HepG2 (cell line): Measurements from ENCODE around the gene KLF15. TPM values are rescaled to one million over a fixed set of nuclear protein-coding genes. Genes with fewer than 3 reads are reported as not detected.

ENCODE experiments used
- ATAC-seq: fragments of 200-7000 bp; cut with Tn5 transposase; 3 replicates; pipeline ENCODE4 v1.9.1; 2020; ENCODE audit warnings: mild to moderate bottlenecking, moderate library complexity
- BruUV-seq: library from RNA; stranded (reverse); fragments of 400-500 nt; replicated peaks from 2 replicates; lab custom pipeline; 2021; lab: Mats Ljungman, UMichigan
- CTCF ChIA-PET: fragments of 300-600 bp; formaldehyde crosslinking; extraction: SDS; loops from one replicate; lab custom pipeline; 2021; ENCODE audit warnings: low total read pairs, inconsistent platforms, low intra/inter-chr PET ratio; lab: Yijun Ruan, JAX
- POLR2A ChIA-PET: fragments of 350-600 bp; sonication (Branson Sonifier 250); formaldehyde crosslinking; loops from one replicate; lab custom pipeline; 2020; ENCODE audit warnings: antibody characterized with exemption, inconsistent platforms; lab: Yijun Ruan, JAX
- DNase-seq: peaks from one replicate; pipeline ENCODE4 v3.0.0-alpha.2; 2015; ENCODE audit warnings: low spot score
- FAIRE-seq: peaks from 3 replicates; lab custom pipeline; 2011; peaks lifted over from hg19 to GRCh38; lab: Jason Lieb, UNC
- H2AFZ ChIP-seq: one replicate; pipeline ENCODE4 v1.6.1; 2011; ENCODE audit warnings: low read length, inconsistent platforms
- H3K27ac ChIP-seq: fragments of 300-600 bp; 3 replicates; pipeline ENCODE4 v1.8.0; 2011; ENCODE audit warnings: mixed run types, mild to moderate bottlenecking, mixed read lengths, low read length, inconsistent platforms; ENCODE audit not compliant: insufficient read depth; ENCODE audit errors: extremely low read length
- H3K27me3 ChIP-seq, 2 experiments: fragments of 200-600 bp in 1 of 2; 2 replicates in 1 of 2; 3 replicates in 1 of 2; pipeline versions ENCODE4 v1.6.0 to v1.8.0; 2011; ENCODE audit warnings: low read length in 2 of 2, mild to moderate bottlenecking in 2 of 2, moderate library complexity in 2 of 2, inconsistent platforms in 1 of 2; ENCODE audit not compliant: insufficient read depth in 2 of 2, control insufficient read depth in 1 of 2
- H3K36me3 ChIP-seq, 2 experiments: fragments of 200-600 bp in 1 of 2; replicated peaks in 1 of 2; 2 replicates in 1 of 2; 3 replicates in 1 of 2; pipeline versions ENCODE4 v1.5.1 to v1.8.0; 2011; ENCODE audit warnings: low read length in 2 of 2, inconsistent platforms in 1 of 2; ENCODE audit not compliant: insufficient read depth in 2 of 2, control insufficient read depth in 1 of 2
- H3K4me1 ChIP-seq: 2 replicates; pipeline ENCODE4 v1.5.1; 2012; ENCODE audit warnings: low read length, inconsistent platforms; ENCODE audit not compliant: insufficient read depth
- H3K4me2 ChIP-seq: 2 replicates; pipeline ENCODE4 v1.6.0; 2011; ENCODE audit warnings: low read depth, low read length, inconsistent platforms
- H3K4me3 ChIP-seq, 3 experiments: fragments of 200-600 bp in 1 of 3; sonication (generic), shearing (Covaris generic) in 1 of 3; replicated peaks in 1 of 3; 2 replicates each; pipeline ENCODE4 v1.5.1; 2011 to 2016; ENCODE audit warnings: low read length in 3 of 3, inconsistent platforms in 2 of 3, low read depth in 2 of 3, mild to moderate bottlenecking in 2 of 3, control low read depth in 1 of 3, mixed read lengths in 1 of 3; ENCODE audit not compliant: insufficient read depth in 1 of 3
- H3K79me2 ChIP-seq: one replicate; pipeline ENCODE4 v1.6.1; 2011; ENCODE audit warnings: low read length, inconsistent platforms; ENCODE audit not compliant: insufficient read depth
- H3K9ac ChIP-seq: 2 replicates; pipeline ENCODE4 v1.6.0; 2011; ENCODE audit warnings: mild to moderate bottlenecking, low read depth, low read length, inconsistent platforms; ENCODE audit not compliant: insufficient read depth
- H3K9me3 ChIP-seq: 2 replicates; pipeline ENCODE4 v1.5.1; 2012; ENCODE audit warnings: mild to moderate bottlenecking, low read length
- H4K20me1 ChIP-seq: 2 replicates; pipeline ENCODE4 v1.6.0; 2011; ENCODE audit warnings: inconsistent platforms, mild to moderate bottlenecking, low read length, moderate library complexity; ENCODE audit not compliant: insufficient read depth
- MED8 ChIP-seq: sonication (generic); formaldehyde crosslinking; IDR thresholded peaks from 2 replicates; pipeline ENCODE4 v1.8.1; 2023; ENCODE audit warnings: mild to moderate bottlenecking, missing genetic modification reagents; ENCODE audit not compliant: insufficient replicate concordance
- RBFOX2 ChIP-seq: fragments of 200-400 bp; formaldehyde crosslinking; IDR thresholded peaks from 2 replicates; pipeline ENCODE4 v1.6.1; 2017; ENCODE audit warnings: low read depth, mild to moderate bottlenecking, low read length
- whole genome bisulfite sequencing: methylation state at CpG from one replicate; pipeline ENCODE4 v1.1.6; 2017; ENCODE audit warnings: low lambda C conversion rate; 5-methylcytosine and 5-hydroxymethylcytosine counted together
- in situ Hi-C: cut with HindIII; loops from 2 replicates; pipeline ENCODE4 v1.10.0; 2017; ENCODE audit warnings: low pct_unique_long_range_greater_than_20kb; ENCODE audit not compliant: extremely low pct_ligation_motif_present
- intact Hi-C: fragments of 100-400 bp; cut with micrococcal nuclease; formaldehyde crosslinking; loops from one replicate; pipeline ENCODE4 v1.10.0; 2022; ENCODE audit not compliant: unreplicated experiment
- polyA plus RNA-seq, 8 experiments: library from polyadenylated mRNA; depleted of rRNA in 3 of 8; stranded (reverse) in 7 of 8; unstranded in 1 of 8; fragments of >200 nt; fragmentation: Illumina TruSeq in 4 of 8; extraction: Trizol in 4 of 8; gene quantifications; 2 replicates each; pipeline versions ENCODE4 v1.2.1 to v1.2.3, GENCODE V29; 2011 to 2016; ENCODE audit warnings: low read depth in 4 of 8, missing spikeins in 1 of 8, mixed read lengths in 1 of 8; ENCODE audit not compliant: insufficient read depth in 1 of 8
- total RNA-seq, 5 experiments: library from RNA; depleted of rRNA; stranded (reverse); fragments of >200 nt; fragmentation: Illumina TruSeq; extraction: Trizol; gene quantifications; 2 replicates each; pipeline ENCODE4 v1.2.3, GENCODE V29; 2016; ENCODE audit warnings: low read depth in 1 of 5
- TF ChIP-seq, protein P1 (sequence below): sonication (generic); formaldehyde crosslinking; IDR thresholded peaks from 2 replicates; pipeline ENCODE4 v1.4.0; 2020; ENCODE audit warnings: missing genetic modification reagents
- TF ChIP-seq, protein P2 (sequence below): sonication (generic); formaldehyde crosslinking; IDR thresholded peaks from 2 replicates; pipeline ENCODE4 v1.5.1; 2020; ENCODE audit warnings: mild to moderate bottlenecking, missing genetic modification reagents, borderline replicate concordance
- TF ChIP-seq, protein P3 (sequence below): sonication (generic); formaldehyde crosslinking; conservative IDR thresholded peaks from 2 replicates; pipeline ENCODE4 v1.4.0; 2020; ENCODE audit warnings: missing genetic modification reagents
- TF ChIP-seq, protein P4 (sequence below): sonication (generic); formaldehyde crosslinking; IDR thresholded peaks from 2 replicates; pipeline ENCODE4 v1.8.1; 2023; ENCODE audit warnings: missing genetic modification reagents, mild to moderate bottlenecking, borderline replicate concordance
- TF ChIP-seq, protein P5 (sequence below): sonication (generic); formaldehyde crosslinking; IDR thresholded peaks from 2 replicates; pipeline ENCODE4 v1.8.1; 2023; ENCODE audit warnings: mild to moderate bottlenecking, missing genetic modification reagents
- TF ChIP-seq, protein P6 (sequence below): sonication (generic); formaldehyde crosslinking; IDR thresholded peaks from 2 replicates; pipeline ENCODE4 v1.4.0; 2020; ENCODE audit warnings: mild to moderate bottlenecking, missing genetic modification reagents

The KLF15 gene
- total and polyA plus RNA-seq, 2 of the 13 experiments (the other 11 are each of a cell fraction or from before 2014, with no cell fraction given) = 7.1 to 7.8 TPM

DNA sequence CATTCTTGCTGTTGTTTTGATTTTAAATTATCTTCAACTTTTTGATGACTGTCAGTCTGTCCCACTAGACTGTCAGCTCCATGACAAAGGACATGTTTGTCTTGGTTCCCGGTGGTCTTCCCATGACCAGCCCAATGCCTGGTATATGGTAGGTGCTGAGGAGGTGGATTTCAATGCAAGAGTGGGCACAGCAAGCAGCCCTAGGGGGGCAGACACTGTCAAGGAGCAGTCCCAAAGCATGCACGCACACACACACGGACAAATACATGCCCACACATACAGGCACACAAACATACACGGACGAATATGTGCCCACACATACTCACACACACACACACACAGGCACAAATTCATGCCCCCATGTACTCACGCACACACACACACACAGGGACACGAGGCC lies 12.0 kb downstream of the KLF15 start:
- no peak for DNase-seq
- Histone ChIP-seq H4K20me1 (no peaks in the 10 kb centered on the region), H3K4me3 (no peak overlapping the region), H3K4me1 (peaks cover 35% of the 10 kb centered on the region), H3K79me2 (no peaks in the 10 kb centered on the region), H3K36me3 (no peaks in the 10 kb centered on the region; a peak in 1 of 5 replicates), H3K9ac (no peak overlapping the region), H3K27ac (no peak overlapping the region), H2AFZ (no peak overlapping the region), H3K27me3 (no peaks in the 10 kb centered on the region), H3K9me3 (no peaks in the 10 kb centered on the region), H3K4me2 (no peak overlapping the region)
- TF ChIP-seq, protein P1, sequence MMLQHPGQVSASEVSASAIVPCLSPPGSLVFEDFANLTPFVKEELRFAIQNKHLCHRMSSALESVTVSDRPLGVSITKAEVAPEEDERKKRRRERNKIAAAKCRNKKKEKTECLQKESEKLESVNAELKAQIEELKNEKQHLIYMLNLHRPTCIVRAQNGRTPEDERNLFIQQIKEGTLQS (CRISPR knock-in tag) = no peak
- TF ChIP-seq RBFOX2 = no peak
- TF ChIP-seq, protein P2, sequence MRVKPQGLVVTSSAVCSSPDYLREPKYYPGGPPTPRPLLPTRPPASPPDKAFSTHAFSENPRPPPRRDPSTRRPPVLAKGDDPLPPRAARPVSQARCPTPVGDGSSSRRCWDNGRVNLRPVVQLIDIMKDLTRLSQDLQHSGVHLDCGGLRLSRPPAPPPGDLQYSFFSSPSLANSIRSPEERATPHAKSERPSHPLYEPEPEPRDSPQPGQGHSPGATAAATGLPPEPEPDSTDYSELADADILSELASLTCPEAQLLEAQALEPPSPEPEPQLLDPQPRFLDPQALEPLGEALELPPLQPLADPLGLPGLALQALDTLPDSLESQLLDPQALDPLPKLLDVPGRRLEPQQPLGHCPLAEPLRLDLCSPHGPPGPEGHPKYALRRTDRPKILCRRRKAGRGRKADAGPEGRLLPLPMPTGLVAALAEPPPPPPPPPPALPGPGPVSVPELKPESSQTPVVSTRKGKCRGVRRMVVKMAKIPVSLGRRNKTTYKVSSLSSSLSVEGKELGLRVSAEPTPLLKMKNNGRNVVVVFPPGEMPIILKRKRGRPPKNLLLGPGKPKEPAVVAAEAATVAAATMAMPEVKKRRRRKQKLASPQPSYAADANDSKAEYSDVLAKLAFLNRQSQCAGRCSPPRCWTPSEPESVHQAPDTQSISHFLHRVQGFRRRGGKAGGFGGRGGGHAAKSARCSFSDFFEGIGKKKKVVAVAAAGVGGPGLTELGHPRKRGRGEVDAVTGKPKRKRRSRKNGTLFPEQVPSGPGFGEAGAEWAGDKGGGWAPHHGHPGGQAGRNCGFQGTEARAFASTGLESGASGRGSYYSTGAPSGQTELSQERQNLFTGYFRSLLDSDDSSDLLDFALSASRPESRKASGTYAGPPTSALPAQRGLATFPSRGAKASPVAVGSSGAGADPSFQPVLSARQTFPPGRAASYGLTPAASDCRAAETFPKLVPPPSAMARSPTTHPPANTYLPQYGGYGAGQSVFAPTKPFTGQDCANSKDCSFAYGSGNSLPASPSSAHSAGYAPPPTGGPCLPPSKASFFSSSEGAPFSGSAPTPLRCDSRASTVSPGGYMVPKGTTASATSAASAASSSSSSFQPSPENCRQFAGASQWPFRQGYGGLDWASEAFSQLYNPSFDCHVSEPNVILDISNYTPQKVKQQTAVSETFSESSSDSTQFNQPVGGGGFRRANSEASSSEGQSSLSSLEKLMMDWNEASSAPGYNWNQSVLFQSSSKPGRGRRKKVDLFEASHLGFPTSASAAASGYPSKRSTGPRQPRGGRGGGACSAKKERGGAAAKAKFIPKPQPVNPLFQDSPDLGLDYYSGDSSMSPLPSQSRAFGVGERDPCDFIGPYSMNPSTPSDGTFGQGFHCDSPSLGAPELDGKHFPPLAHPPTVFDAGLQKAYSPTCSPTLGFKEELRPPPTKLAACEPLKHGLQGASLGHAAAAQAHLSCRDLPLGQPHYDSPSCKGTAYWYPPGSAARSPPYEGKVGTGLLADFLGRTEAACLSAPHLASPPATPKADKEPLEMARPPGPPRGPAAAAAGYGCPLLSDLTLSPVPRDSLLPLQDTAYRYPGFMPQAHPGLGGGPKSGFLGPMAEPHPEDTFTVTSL = no peak
- TF ChIP-seq, protein P3, sequence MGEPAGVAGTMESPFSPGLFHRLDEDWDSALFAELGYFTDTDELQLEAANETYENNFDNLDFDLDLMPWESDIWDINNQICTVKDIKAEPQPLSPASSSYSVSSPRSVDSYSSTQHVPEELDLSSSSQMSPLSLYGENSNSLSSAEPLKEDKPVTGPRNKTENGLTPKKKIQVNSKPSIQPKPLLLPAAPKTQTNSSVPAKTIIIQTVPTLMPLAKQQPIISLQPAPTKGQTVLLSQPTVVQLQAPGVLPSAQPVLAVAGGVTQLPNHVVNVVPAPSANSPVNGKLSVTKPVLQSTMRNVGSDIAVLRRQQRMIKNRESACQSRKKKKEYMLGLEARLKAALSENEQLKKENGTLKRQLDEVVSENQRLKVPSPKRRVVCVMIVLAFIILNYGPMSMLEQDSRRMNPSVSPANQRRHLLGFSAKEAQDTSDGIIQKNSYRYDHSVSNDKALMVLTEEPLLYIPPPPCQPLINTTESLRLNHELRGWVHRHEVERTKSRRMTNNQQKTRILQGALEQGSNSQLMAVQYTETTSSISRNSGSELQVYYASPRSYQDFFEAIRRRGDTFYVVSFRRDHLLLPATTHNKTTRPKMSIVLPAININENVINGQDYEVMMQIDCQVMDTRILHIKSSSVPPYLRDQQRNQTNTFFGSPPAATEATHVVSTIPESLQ (CRISPR knock-in tag) = no peak
- TF ChIP-seq, protein P4, sequence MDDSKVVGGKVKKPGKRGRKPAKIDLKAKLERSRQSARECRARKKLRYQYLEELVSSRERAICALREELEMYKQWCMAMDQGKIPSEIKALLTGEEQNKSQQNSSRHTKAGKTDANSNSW (CRISPR knock-in tag) = no peak
- TF ChIP-seq, protein P5, sequence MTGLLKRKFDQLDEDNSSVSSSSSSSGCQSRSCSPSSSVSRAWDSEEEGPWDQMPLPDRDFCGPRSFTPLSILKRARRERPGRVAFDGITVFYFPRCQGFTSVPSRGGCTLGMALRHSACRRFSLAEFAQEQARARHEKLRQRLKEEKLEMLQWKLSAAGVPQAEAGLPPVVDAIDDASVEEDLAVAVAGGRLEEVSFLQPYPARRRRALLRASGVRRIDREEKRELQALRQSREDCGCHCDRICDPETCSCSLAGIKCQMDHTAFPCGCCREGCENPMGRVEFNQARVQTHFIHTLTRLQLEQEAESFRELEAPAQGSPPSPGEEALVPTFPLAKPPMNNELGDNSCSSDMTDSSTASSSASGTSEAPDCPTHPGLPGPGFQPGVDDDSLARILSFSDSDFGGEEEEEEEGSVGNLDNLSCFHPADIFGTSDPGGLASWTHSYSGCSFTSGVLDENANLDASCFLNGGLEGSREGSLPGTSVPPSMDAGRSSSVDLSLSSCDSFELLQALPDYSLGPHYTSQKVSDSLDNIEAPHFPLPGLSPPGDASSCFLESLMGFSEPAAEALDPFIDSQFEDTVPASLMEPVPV (CRISPR knock-in tag) = no peak
- TF ChIP-seq MED8 = no peak
- TF ChIP-seq, protein P6, sequence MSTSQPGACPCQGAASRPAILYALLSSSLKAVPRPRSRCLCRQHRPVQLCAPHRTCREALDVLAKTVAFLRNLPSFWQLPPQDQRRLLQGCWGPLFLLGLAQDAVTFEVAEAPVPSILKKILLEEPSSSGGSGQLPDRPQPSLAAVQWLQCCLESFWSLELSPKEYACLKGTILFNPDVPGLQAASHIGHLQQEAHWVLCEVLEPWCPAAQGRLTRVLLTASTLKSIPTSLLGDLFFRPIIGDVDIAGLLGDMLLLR (CRISPR knock-in tag) = no peak
- 93% methylated on average over 5 of the region's 7 CpGs for WGBS
- ATAC-seq = no peak
- no TSS peak for BruUV-seq
- in situ Hi-C loops (no loop called here), intact Hi-C loops (no loop called here)
- ChIA-PET CTCF (no interaction called here), POLR2A (no interaction called here)
- FAIRE-seq = no peak
